Liver (tissue), 9 donors: ENCODE data around the gene CCSAP. TPM values are rescaled to one million over a fixed set of nuclear protein-coding genes. Genes with fewer than 3 reads are reported as not detected.

Experiments used
- DNase-seq: peaks from one replicate; pipeline ENCODE4 v3.0.0-alpha.2; 2017; ENCODE audit warnings: low spot score
- H3K27ac ChIP-seq, 2 donors: one replicate each; pipeline ENCODE4 v1.7.0; 2013; ENCODE audit warnings: inconsistent platforms in 2 of 2, low read length in 2 of 2, control low read depth in 1 of 2, low read depth in 1 of 2, mild to moderate bottlenecking in 1 of 2
- H3K27me3 ChIP-seq, 4 donors: one replicate each; pipeline versions ENCODE4 v1.6.1 to v1.7.0; 2013; ENCODE audit warnings: low read length in 3 of 4, inconsistent platforms in 1 of 4, mild to moderate bottlenecking in 1 of 4, moderate library complexity in 1 of 4; ENCODE audit not compliant: control insufficient read depth in 4 of 4, insufficient read depth in 4 of 4
- H3K36me3 ChIP-seq, 4 donors: one replicate each; pipeline versions ENCODE4 v1.6.1 to v1.7.0; 2013; ENCODE audit warnings: low read length in 3 of 4, mild to moderate bottlenecking in 3 of 4, low read depth in 1 of 4, moderate library complexity in 1 of 4; ENCODE audit not compliant: control insufficient read depth in 4 of 4, insufficient read depth in 3 of 4
- H3K4me1 ChIP-seq, 4 donors: one replicate each; pipeline versions ENCODE4 v1.6.1 to v1.7.0; 2013; ENCODE audit warnings: low read length in 3 of 4, mild to moderate bottlenecking in 3 of 4, moderate library complexity in 1 of 4; ENCODE audit not compliant: control insufficient read depth in 4 of 4, insufficient read depth in 4 of 4
- H3K4me3 ChIP-seq, 3 donors: one replicate each; pipeline versions ENCODE4 v1.6.1 to v1.7.0; 2013; ENCODE audit warnings: low read length in 3 of 3, control low read depth in 1 of 3, low read depth in 1 of 3, mild to moderate bottlenecking in 1 of 3
- H3K9ac ChIP-seq, 2 donors: one replicate each; pipeline ENCODE4 v1.7.0; 2013; ENCODE audit warnings: low read length in 2 of 2, mild to moderate bottlenecking in 2 of 2, moderate library complexity in 2 of 2, control low read depth in 1 of 2, low read depth in 1 of 2
- H3K9me3 ChIP-seq, 4 donors: one replicate each; pipeline versions ENCODE4 v1.6.1 to v1.7.0; 2013; ENCODE audit warnings: low read length in 3 of 4; ENCODE audit not compliant: control insufficient read depth in 4 of 4
- CTCF ChIP-seq: fragments of 150-350 bp; IDR thresholded peaks from 2 replicates; pipeline ENCODE4 v1.5.1; 2017; ENCODE audit warnings: improper control_type of control experiment, low read depth, low read length; ENCODE audit not compliant: missing input control
- EGR1 ChIP-seq, 2 donors: IDR thresholded peaks; 2 replicates each; pipeline ENCODE4 v1.6.1; 2016 to 2018; ENCODE audit warnings: antibody characterized with exemption in 2 of 2, low read depth in 2 of 2
- FOXA1 ChIP-seq: IDR thresholded peaks from 2 replicates; pipeline ENCODE4 v1.6.1; 2016; ENCODE audit warnings: antibody characterized with exemption
- FOXA2 ChIP-seq: IDR thresholded peaks from 2 replicates; pipeline ENCODE4 v1.6.1; 2016; ENCODE audit warnings: antibody characterized with exemption
- GABPA ChIP-seq, 2 donors: IDR thresholded peaks in 1 of 2; conservative IDR thresholded peaks in 1 of 2; 2 replicates each; pipeline ENCODE4 v1.6.1; 2016; ENCODE audit warnings: antibody characterized with exemption in 2 of 2, mild to moderate bottlenecking in 1 of 2, moderate library complexity in 1 of 2
- HNF4A ChIP-seq, 2 donors: conservative IDR thresholded peaks; 2 replicates each; pipeline ENCODE4 v1.6.1; 2016; ENCODE audit warnings: antibody characterized with exemption in 2 of 2, mild to moderate bottlenecking in 2 of 2
- NR2F2 ChIP-seq: IDR thresholded peaks from 2 replicates; pipeline ENCODE4 v1.6.1; 2016; ENCODE audit warnings: antibody characterized with exemption
- REST ChIP-seq: IDR thresholded peaks from 2 replicates; pipeline ENCODE4 v1.6.1; 2016; ENCODE audit warnings: antibody characterized with exemption, mild to moderate bottlenecking
- RXRA ChIP-seq, 2 donors: IDR thresholded peaks; 2 replicates each; pipeline ENCODE4 v1.6.1; 2017 to 2018; ENCODE audit warnings: antibody characterized with exemption in 2 of 2, mild to moderate bottlenecking in 1 of 2
- SP1 ChIP-seq: IDR thresholded peaks from 2 replicates; pipeline ENCODE4 v1.6.1; 2018; ENCODE audit warnings: antibody characterized with exemption, mild to moderate bottlenecking
- TAF1 ChIP-seq: conservative IDR thresholded peaks from 2 replicates; pipeline ENCODE4 v1.6.1; 2016; ENCODE audit warnings: antibody characterized with exemption, mild to moderate bottlenecking
- YY1 ChIP-seq: IDR thresholded peaks from 2 replicates; pipeline ENCODE4 v1.6.1; 2016; ENCODE audit warnings: antibody characterized with exemption, mild to moderate bottlenecking
- WGBS: extraction: QIAGEN DNeasy Blood & Tissue Kit; methylation state at CpG from one replicate; pipeline ENCODE4 v1.1.7; 2013; 5-methylcytosine and 5-hydroxymethylcytosine counted together
- polyA plus RNA-seq, 2 donors: library from polyadenylated mRNA; stranded (reverse) in 1 of 2; unstranded in 1 of 2; fragments of 200-250 nt in 1 of 2; fragments of >200 nt in 1 of 2; fragmentation: Nextera tagmentation in 1 of 2; extraction: Ambion mirVana in 1 of 2; gene quantifications; one replicate each; pipeline versions ENCODE4 v1.2.1 to v1.2.3, GENCODE V29; 2013 to 2015
- total RNA-seq, 2 donors: library from RNA; depleted of rRNA; stranded (reverse); fragments of >200 nt; gene quantifications; one replicate each; pipeline ENCODE4 v1.2.3, GENCODE V29; 2014
- TF ChIP-seq, protein P1 (sequence below): IDR thresholded peaks from 2 replicates; pipeline ENCODE4 v1.6.1; 2016; ENCODE audit warnings: antibody characterized with exemption
- TF ChIP-seq, protein P2 (sequence below): IDR thresholded peaks from 2 replicates; pipeline ENCODE4 v1.6.1; 2016; ENCODE audit warnings: antibody characterized with exemption
- TF ChIP-seq, protein P3 (sequence below): IDR thresholded peaks from 2 replicates; pipeline ENCODE4 v1.6.1; 2016; ENCODE audit warnings: antibody characterized with exemption
- donor health status: healthy.
- donor health status: healthy.
- donor health status: healthy.
- donor health status: healthy.
- donor health status: healthy.

The CCSAP gene
- total and polyA plus RNA-seq, 4 donors = 0.77 to 4.6 (median 1.7) TPM

DNA sequence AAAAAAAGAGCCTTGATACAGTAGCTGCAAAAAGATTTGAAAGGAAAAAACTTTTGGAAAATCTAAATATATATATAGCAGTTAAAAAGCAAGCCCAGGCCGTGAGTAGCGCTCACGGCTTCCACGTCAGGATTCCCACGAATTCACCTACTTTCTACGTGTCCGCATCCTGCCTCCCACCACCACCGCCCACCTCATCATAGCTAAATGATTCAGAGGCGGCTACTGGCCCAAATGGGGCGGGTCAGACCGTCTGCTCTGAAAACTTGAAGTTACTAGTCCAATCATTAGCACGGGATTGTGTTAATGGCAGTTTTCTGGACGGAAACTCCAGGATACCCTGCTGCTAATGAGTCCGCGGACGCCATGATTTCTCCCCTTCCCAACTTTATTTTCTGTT, 1.3 kb upstream of the CCSAP start:
- H3K9ac ChIP-seq = no peak overlapping the region
- H3K4me1 ChIP-seq = peaks cover 6 to 17% (median 11%) of the 10 kb centered on the region in 4 donors
- no peak for TF ChIP-seq SP1
- TF ChIP-seq GABPA (IDR thresholded peaks at IDR 0.05 in 1 of 2, conservative IDR thresholded peaks at IDR 0.05 in 1 of 2) = no peak
- TF ChIP-seq FOXA2 = no peak
- TF ChIP-seq, protein P1, sequence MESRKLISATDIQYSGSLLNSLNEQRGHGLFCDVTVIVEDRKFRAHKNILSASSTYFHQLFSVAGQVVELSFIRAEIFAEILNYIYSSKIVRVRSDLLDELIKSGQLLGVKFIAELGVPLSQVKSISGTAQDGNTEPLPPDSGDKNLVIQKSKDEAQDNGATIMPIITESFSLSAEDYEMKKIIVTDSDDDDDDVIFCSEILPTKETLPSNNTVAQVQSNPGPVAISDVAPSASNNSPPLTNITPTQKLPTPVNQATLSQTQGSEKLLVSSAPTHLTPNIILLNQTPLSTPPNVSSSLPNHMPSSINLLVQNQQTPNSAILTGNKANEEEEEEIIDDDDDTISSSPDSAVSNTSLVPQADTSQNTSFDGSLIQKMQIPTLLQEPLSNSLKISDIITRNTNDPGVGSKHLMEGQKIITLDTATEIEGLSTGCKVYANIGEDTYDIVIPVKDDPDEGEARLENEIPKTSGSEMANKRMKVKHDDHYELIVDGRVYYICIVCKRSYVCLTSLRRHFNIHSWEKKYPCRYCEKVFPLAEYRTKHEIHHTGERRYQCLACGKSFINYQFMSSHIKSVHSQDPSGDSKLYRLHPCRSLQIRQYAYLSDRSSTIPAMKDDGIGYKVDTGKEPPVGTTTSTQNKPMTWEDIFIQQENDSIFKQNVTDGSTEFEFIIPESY = no peak
- no peak for TF ChIP-seq TAF1
- no peak for TF ChIP-seq EGR1 (IDR thresholded peaks at IDR 0.05; ENCODE audit: low read depth in 2 of 2)
- TF ChIP-seq HNF4A (conservative IDR thresholded peaks at IDR 0.05) = no peak
- no peak for TF ChIP-seq YY1
- no peak for TF ChIP-seq FOXA1
- TF ChIP-seq NR2F2 = no peak
- no peak for TF ChIP-seq REST
- TF ChIP-seq CTCF = no peak
- TF ChIP-seq, protein P2, sequence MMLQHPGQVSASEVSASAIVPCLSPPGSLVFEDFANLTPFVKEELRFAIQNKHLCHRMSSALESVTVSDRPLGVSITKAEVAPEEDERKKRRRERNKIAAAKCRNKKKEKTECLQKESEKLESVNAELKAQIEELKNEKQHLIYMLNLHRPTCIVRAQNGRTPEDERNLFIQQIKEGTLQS = no peak
- H3K27me3 ChIP-seq = no peaks in the 10 kb centered on the region
- H3K27ac ChIP-seq = no peak overlapping the region
- H3K4me3 ChIP-seq = peak overlapping the region in 1 of 3 donors; percentile 97
- no peaks in the 10 kb centered on the region for H3K36me3 ChIP-seq
- DNase-seq = no peak
- 80% methylated on average over 16 of the region's 16 CpGs for whole genome bisulfite sequencing
- no peaks in the 10 kb centered on the region for H3K9me3 ChIP-seq

DNA sequence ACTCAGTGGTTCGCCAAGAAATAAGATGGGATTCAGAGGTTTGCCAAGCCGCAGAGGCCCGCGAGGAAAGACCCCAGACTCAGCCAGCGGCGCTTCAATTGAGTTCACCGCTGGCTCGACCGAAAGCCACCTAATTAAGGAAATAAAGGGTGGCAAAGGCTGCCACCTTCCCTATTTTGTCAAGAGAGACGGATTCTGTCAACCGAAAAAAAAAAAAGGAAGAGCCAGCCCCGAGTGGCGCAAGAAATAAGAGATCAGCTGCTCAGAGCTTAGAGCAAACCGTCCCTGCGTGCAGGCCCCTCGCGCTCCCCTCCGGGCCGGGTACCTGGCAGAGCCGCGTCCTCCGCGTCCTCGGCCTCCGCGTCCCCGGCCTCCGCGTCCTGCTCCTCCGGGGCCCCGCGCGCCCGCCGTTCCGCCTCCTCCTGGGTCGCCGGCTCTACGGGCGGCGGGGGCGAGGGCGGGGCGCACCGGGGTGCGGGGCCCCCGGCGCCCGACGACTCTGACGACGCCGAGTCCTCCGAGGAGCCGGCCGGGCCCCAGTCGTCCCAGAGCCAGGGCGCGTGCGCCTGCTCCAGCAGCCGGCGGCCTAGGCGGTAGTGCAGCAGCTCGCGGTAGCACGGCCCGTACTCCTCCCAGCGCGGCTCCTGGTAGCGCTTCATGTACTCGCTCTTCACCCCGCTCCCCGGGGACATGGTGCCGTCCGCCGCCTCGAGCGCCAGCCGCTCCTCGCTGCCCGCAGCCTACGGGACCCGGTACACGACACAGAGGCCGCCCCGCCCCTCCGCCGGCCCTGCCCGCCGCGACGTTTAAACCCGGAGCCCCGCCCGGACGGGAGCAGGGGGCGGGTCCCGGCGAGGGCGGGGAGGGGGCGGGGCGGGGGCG, 832 bp downstream of the CCSAP start:
- H3K4me1 ChIP-seq = peaks cover 6 to 17% (median 11%) of the 10 kb centered on the region in 4 donors
- DNase-seq = peak; percentile 86
- H3K4me3 ChIP-seq = peak overlapping the region; percentile 65 to 97 (median 93)
- 1% methylated on average over 103 of the region's 103 CpGs for WGBS
- H3K27me3 ChIP-seq = no peaks in the 10 kb centered on the region
- peak overlapping the region; percentile 22 to 27 for H3K9ac ChIP-seq
- TF ChIP-seq, protein P3, sequence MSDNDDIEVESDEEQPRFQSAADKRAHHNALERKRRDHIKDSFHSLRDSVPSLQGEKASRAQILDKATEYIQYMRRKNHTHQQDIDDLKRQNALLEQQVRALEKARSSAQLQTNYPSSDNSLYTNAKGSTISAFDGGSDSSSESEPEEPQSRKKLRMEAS = no peak
- TF ChIP-seq FOXA1 (no peak), RXRA (IDR thresholded peaks at IDR 0.05) (no peak), CTCF (no peak), YY1 (no peak), REST (no peak)
- H3K9me3 ChIP-seq = no peaks in the 10 kb centered on the region
- peak overlapping the region; percentile 66 to 76 for H3K27ac ChIP-seq
- H3K36me3 ChIP-seq = no peaks in the 10 kb centered on the region
